ENCODE results near the gene CMTM5. TPM values are rescaled to one million over a fixed set of nuclear protein-coding genes. Genes with fewer than 3 reads are reported as not detected.

Gene CMTM5
- total RNA-seq, 1 donor from 2014 or later: not detected

DNA sequence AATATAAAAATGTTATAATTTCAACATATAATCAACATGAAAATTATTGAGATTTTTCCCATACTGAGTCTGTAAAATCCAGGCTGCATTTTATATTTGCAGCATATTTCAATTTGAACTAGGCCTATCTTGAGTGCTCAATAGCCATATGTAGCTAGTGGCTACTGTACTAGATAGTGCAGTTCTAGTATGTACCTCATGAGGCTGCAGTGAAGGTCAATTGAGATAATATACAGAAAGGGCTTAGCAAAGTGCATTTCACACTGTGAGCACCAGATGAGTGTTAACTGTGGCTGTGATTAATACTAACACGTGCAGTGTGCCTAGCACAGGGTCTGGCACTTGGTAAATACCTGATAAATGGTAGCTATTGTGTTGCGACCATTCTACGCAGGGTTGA is 18.8 kb upstream of the CMTM5 start:
- TF ChIP-seq, protein P1, sequence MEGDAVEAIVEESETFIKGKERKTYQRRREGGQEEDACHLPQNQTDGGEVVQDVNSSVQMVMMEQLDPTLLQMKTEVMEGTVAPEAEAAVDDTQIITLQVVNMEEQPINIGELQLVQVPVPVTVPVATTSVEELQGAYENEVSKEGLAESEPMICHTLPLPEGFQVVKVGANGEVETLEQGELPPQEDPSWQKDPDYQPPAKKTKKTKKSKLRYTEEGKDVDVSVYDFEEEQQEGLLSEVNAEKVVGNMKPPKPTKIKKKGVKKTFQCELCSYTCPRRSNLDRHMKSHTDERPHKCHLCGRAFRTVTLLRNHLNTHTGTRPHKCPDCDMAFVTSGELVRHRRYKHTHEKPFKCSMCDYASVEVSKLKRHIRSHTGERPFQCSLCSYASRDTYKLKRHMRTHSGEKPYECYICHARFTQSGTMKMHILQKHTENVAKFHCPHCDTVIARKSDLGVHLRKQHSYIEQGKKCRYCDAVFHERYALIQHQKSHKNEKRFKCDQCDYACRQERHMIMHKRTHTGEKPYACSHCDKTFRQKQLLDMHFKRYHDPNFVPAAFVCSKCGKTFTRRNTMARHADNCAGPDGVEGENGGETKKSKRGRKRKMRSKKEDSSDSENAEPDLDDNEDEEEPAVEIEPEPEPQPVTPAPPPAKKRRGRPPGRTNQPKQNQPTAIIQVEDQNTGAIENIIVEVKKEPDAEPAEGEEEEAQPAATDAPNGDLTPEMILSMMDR (conservative IDR thresholded peaks at IDR 0.05; ENCODE audit: low read depth, low read length): no peak
- no peak overlapping the region for H3K4me3 ChIP-seq (ENCODE audit: low read depth, low read length)
- no peak for DNase-seq (ENCODE audit: low read depth)

DNA sequence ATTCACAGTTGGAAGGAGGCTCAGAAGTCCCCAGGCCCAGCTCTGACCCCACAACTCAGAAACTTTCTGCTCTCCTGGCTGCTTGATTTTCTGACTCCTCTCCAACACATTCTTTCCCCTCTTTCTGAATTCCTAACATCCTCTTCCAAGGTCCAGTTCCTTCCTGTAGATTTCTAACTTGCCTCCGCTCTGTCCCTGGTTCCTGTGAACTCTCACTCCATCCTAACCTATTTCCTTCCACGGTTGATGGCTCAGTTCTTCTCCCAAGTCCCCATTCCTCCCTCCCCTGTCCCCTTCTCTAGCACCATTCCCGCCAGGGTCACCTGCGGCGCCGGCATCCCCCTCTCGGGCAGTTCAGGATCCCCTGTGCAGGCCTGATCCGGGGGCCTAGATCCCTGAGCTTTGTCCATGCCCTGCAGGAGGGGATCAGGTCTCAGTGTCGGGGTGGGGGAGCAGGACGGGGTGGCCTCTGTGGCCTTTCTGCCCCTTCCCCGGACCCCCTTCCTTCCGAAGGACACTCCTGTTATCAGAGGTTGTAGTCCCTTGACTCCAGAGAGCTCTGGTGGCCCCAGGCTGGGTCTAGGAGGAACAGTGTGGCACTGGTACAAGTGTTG is 18.2 kb upstream of the CMTM5 start:
- DNase-seq (ENCODE audit: low read depth): no peak
- TF ChIP-seq, protein P1 (conservative IDR thresholded peaks at IDR 0.05; ENCODE audit: low read depth, low read length): no peak
- no peak overlapping the region for H3K4me3 ChIP-seq (ENCODE audit: low read depth, low read length)

DNA sequence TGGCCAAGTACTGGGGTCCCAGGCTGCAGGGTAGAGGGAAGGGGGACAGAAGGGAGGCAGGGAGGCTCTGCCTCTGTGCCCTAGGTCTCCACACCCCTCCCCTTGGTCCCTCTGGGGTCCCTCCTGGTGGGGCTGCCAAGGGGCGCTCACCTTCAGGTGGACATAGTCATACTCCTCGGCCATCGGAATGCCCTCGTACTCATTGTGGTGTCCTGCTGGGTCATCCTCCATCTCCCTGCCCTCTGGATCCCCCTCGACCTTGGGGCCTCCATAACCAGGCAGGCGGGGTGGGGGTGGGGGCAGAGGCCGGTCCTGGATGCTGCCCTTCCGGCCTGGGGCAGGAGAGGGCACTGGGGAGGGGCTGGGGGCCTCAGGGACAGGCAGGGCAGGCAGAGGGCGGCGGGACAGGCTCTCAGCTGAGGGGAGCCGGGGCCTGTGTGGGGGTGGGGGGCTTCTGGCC is 17.6 kb upstream of the CMTM5 start:
- no peak for DNase-seq (ENCODE audit: low read depth)
- H3K4me3 ChIP-seq (ENCODE audit: low read depth, low read length): no peak overlapping the region
- TF ChIP-seq, protein P1 (conservative IDR thresholded peaks at IDR 0.05; ENCODE audit: low read depth, low read length): no peak

DNA sequence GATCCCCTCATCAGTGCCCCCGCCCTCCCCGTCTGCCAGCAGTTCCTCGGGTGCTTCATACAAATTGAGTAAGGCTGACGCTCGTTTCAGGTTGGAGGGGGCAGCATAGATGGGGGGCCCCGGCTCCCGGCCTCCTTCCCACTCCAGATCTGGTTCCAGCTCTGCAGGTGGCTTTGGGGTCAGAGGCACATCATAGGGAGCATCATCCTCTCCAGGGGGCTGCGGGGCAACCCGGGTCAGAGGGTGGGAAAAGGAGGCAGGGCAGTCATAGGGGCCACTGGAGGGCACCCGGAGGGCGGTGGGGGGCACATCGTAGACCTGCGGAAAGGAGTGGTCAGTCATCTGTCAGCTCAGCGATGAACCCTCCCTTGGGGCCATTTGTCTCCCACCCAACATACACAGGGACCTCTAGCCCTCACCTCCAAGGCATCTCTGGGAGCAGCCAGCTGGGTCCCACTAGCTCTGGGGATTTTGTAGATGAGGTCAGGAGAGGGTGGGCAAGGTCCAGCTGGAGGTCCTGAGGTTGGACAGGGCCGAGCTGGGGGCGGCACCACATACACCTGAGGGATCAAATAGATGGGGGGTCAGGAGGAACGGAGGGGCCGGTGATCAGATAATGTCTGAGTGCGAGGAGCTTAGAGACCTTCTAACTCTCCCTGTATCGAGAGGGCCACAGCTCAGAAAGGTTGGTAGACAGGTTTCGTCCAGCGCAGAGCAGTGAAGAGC is 17.0 kb upstream of the CMTM5 start:
- DNase-seq (ENCODE audit: low read depth): no peak
- H3K4me3 ChIP-seq (ENCODE audit: low read depth, low read length): no peak overlapping the region
- TF ChIP-seq, protein P1 (conservative IDR thresholded peaks at IDR 0.05; ENCODE audit: low read depth, low read length): no peak

DNA sequence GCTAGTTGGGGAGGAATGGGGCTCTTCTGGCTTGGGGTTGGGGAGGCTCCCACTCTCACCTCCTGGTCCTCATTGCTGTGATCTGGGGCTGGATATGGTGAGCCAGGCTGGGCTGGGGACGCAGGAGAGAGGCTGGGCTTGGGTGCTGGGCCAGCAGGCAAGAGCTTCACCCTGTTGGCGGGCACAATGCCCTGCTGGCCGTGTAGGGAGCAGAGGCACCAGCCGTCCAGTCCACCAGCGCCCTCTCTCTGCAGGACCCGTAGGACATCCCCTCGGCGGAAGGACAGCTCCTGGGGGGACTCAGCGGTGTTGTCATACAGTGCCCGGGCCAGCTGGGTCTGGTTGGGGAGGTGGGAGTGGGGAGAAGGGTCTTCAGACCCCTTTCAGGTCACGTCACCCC is 16.4 kb upstream of the CMTM5 start:
- DNase-seq (ENCODE audit: low read depth): no peak
- TF ChIP-seq, protein P1 (conservative IDR thresholded peaks at IDR 0.05; ENCODE audit: low read depth, low read length): peak; percentile 26
- no peak overlapping the region for H3K4me3 ChIP-seq (ENCODE audit: low read depth, low read length)

DNA sequence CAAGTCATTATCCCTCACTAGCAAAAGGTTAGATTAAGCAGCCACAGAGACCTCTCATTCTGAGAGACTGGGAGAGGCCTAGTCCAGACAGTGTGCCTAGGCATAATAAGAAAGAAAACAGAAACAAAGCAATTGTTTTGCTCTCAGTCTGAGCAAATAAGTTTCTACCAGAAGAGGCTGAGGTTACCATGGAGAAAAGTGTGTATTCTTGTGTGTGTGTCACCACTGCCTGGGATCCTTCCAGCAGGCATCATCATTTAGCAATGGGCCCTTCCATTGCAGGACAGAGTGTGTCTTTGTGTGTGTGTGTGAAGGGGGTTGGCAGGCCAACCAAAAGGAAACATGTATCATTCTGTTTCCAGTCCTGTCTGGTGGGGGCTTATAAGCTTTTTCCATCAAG is 15.5 kb upstream of the CMTM5 start:
- peak; percentile 22 for DNase-seq (ENCODE audit: low read depth)
- H3K4me3 ChIP-seq (ENCODE audit: low read depth, low read length): no peak overlapping the region
- TF ChIP-seq, protein P1 (conservative IDR thresholded peaks at IDR 0.05; ENCODE audit: low read depth, low read length): no peak
